Adrenal gland (tissue), 5 donors: ENCODE results near the gene FOSL2.

Source experiments
- POLR2A ChIP-seq, 2 donors: fragments of 450-650 bp; IDR thresholded peaks; one replicate each; pipeline ENCODE4 v1.6.1; 2017; ENCODE audit warnings: antibody characterized with exemption in 2 of 2, mild to moderate bottlenecking in 2 of 2, moderate library complexity in 1 of 2
- TF ChIP-seq, protein P1 (sequence below), 6 experiments: fragments of 450-650 bp in 4 of 6; fragments of 200-600 bp in 2 of 6; sonication (generic) in 1 of 6; IDR thresholded peaks; 1 replicate in 5 of 6; 2 replicates in 1 of 6; pipeline versions ENCODE4 v1.5.1 to v1.8.0; 2016 to 2021; ENCODE audit warnings: antibody characterized with exemption in 6 of 6, mild to moderate bottlenecking in 2 of 6, moderate library complexity in 1 of 6
- donor health status: DM: no; HTN: no; CAD: no.

DNA sequence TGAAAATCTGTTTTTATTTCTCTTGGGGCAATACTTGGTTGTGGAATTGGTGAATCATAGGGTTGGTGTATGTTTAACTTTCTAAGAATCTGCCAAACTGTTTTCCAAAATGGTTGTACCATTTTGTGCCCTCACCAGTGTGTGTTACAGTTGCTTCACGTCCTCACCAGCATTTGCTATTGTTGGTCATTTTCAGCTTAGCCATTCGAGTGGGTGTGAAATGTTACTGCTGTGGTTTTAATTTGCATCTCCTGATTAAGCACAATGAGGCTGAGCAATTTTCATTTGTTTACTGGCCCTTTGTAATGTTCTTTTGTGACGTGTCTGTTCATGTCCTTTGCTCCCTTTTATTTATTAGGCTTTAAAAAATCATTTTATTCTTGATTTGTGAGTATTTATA lies 49.7 kb downstream of the FOSL2 start:
- no peak for TF ChIP-seq POLR2A (IDR thresholded peaks at IDR 0.05)
- TF ChIP-seq, protein P1, sequence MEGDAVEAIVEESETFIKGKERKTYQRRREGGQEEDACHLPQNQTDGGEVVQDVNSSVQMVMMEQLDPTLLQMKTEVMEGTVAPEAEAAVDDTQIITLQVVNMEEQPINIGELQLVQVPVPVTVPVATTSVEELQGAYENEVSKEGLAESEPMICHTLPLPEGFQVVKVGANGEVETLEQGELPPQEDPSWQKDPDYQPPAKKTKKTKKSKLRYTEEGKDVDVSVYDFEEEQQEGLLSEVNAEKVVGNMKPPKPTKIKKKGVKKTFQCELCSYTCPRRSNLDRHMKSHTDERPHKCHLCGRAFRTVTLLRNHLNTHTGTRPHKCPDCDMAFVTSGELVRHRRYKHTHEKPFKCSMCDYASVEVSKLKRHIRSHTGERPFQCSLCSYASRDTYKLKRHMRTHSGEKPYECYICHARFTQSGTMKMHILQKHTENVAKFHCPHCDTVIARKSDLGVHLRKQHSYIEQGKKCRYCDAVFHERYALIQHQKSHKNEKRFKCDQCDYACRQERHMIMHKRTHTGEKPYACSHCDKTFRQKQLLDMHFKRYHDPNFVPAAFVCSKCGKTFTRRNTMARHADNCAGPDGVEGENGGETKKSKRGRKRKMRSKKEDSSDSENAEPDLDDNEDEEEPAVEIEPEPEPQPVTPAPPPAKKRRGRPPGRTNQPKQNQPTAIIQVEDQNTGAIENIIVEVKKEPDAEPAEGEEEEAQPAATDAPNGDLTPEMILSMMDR (IDR thresholded peaks at IDR 0.05), result no peak
